Kidney (tissue), 14 donors: ENCODE measurements around the gene BTBD17. TPM values are rescaled to one million over a fixed set of nuclear protein-coding genes. Genes with fewer than 3 reads are reported as not detected.
A peak's percentile ranks its signal among the peaks of the same experiment; 100 is the strongest.

Experiments used
- DNase-seq, 5 donors: peaks; one replicate each; pipeline ENCODE4 v3.0.0-alpha.2; 2013 to 2020
- FAIRE-seq: peaks from 2 replicates; lab custom pipeline; 2012; peaks lifted over from hg19 to GRCh38; lab: Jason Lieb, UNC
- H3K27ac ChIP-seq, 2 donors: one replicate each; pipeline ENCODE4 v1.7.0; 2013; ENCODE audit warnings: low read depth in 2 of 2, low read length in 2 of 2, inconsistent platforms in 1 of 2
- H3K27me3 ChIP-seq: one replicate; pipeline ENCODE4 v1.7.1; 2013; ENCODE audit warnings: low read length, inconsistent platforms; ENCODE audit not compliant: control insufficient read depth, insufficient read depth
- H3K36me3 ChIP-seq, 3 donors: one replicate each; pipeline versions ENCODE4 v1.7.0 to v1.7.1; 2013; ENCODE audit warnings: low read length in 3 of 3, control low read depth in 1 of 3, inconsistent platforms in 1 of 3; ENCODE audit not compliant: insufficient read depth in 3 of 3, control insufficient read depth in 2 of 3
- H3K4me1 ChIP-seq, 3 donors: one replicate each; pipeline versions ENCODE4 v1.7.0 to v1.7.1; 2013; ENCODE audit warnings: low read length in 3 of 3, inconsistent platforms in 1 of 3, low read depth in 1 of 3; ENCODE audit not compliant: control insufficient read depth in 2 of 3, insufficient read depth in 2 of 3
- H3K4me3 ChIP-seq, 3 donors: one replicate each; pipeline versions ENCODE4 v1.7.0 to v1.8.1; 2013; ENCODE audit warnings: low read length in 3 of 3, control low read depth in 1 of 3, inconsistent platforms in 1 of 3
- H3K9ac ChIP-seq, 3 donors: one replicate each; pipeline versions ENCODE4 v1.7.0 to v1.7.1; 2013; ENCODE audit warnings: low read length in 3 of 3, control low read depth in 1 of 3, inconsistent platforms in 1 of 3
- H3K9me3 ChIP-seq, 3 donors: one replicate each; pipeline versions ENCODE4 v1.7.0 to v1.7.1; 2013; ENCODE audit warnings: low read length in 3 of 3, control low read depth in 1 of 3, inconsistent platforms in 1 of 3; ENCODE audit not compliant: control insufficient read depth in 2 of 3, insufficient read depth in 1 of 3
- intact Hi-C: fragments of 100-400 bp; cut with DNase I; formaldehyde crosslinking; loops from one replicate; pipeline ENCODE4 v1.11.1; 2022
- polyA plus RNA-seq: library from polyadenylated mRNA; stranded (reverse); fragments of 350-450 nt; fragmentation: Illumina TruSeq; extraction: RNeasy Lipid Tissue Mini Kit (QIAGEN cat#74804); gene quantifications from one replicate; pipeline ENCODE4 v1.2.3, GENCODE V29; 2014; ENCODE audit warnings: low read depth, low replicate concordance; ENCODE audit not compliant: insufficient read depth
- total RNA-seq: library from RNA; stranded (reverse); fragmentation: NEBNext Ultra II Directional; extraction: Animal tissue kit (Norgen Biotek cat#: 25700); gene quantifications from one replicate; pipeline ENCODE4 v1.2.1, GENCODE V29; 2021
- TF ChIP-seq, protein P1 (sequence below): IDR thresholded peaks from 3 replicates; pipeline ENCODE4 v1.5.1; 2012; ENCODE audit warnings: mild to moderate bottlenecking, moderate library complexity, borderline replicate concordance; ENCODE audit not compliant: insufficient read depth; ENCODE audit errors: extremely low read depth
- donor health status: control.
- donor health status: control.
- donor health status: control.
- donor health status: control.
- donor health status: control.
- donor health status: DM: yes; HTN: yes; CAD: no.
- donor health status: Normal renal cell carcinoma (clear cell type).

The BTBD17 gene
- total and polyA plus RNA-seq, 2 donors from 2014 or later = not detected

DNA sequence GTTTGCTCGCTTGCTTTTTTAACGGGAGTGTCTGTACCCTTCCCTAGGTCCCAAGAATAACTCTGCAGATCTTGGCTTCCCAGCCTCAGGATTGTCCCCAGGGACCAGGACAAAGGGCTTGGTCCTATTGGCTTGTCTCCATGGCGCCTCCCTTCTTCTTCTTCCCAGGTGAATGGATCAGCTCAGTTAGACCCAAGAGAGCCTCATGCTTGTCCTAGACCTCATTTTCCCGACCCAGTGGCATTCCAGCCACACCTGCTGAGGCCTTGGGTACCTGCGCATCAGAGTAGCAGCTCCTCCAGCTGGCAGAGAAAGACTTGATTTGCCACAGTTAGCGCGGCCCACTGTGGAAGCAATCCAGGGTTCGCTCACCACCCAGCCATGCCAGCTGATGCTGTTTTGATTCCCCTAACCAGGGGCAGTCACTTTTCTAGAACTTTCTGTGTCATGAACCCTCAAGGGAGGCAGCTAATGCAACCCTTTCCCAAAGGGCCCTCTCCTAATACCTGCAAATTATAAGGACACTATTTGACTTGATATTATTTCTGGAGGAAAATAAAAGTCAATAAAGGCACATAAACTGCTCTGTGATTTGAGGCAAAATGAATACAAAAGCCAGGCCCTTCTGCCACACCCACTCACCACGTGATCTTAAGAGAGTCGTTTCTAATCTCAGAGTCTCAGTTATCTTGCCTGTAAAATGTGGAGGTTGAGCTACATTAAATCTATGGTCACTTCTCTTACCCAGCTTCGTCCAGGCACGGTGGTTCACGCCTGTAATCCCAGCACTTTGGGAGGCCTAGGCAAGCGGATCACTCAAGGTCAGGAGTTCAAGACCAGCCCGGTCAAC is 19.5 kb upstream of the BTBD17 start:
- Histone ChIP-seq H3K9me3 (no peaks in the 10 kb centered on the region), H3K27me3 (no peaks in the 10 kb centered on the region), H3K4me3 (no peak overlapping the region), H3K9ac (no peak overlapping the region), H3K27ac (no peak overlapping the region), H3K36me3 (no peaks in the 10 kb centered on the region), H3K4me1 (peaks cover 0 to 14% (median under 1%) of the 10 kb centered on the region in 3 donors)
- intact Hi-C loops = no loop called here
- DNase-seq (no peak), FAIRE-seq (no peak)
- TF ChIP-seq, protein P1, sequence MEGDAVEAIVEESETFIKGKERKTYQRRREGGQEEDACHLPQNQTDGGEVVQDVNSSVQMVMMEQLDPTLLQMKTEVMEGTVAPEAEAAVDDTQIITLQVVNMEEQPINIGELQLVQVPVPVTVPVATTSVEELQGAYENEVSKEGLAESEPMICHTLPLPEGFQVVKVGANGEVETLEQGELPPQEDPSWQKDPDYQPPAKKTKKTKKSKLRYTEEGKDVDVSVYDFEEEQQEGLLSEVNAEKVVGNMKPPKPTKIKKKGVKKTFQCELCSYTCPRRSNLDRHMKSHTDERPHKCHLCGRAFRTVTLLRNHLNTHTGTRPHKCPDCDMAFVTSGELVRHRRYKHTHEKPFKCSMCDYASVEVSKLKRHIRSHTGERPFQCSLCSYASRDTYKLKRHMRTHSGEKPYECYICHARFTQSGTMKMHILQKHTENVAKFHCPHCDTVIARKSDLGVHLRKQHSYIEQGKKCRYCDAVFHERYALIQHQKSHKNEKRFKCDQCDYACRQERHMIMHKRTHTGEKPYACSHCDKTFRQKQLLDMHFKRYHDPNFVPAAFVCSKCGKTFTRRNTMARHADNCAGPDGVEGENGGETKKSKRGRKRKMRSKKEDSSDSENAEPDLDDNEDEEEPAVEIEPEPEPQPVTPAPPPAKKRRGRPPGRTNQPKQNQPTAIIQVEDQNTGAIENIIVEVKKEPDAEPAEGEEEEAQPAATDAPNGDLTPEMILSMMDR = no peak

- Histone ChIP-seq H3K27ac (peak overlapping the region; percentile 32 to 41), H3K36me3 (no peaks in the 10 kb centered on the region), H3K4me1 (peaks cover 0 to 13% (median 0%) of the 10 kb centered on the region in 3 donors), H3K9ac (peak overlapping the region in 1 of 3 donors; percentile 60), H3K27me3 (no peaks in the 10 kb centered on the region), H3K9me3 (no peaks in the 10 kb centered on the region), H3K4me3 (no peak overlapping the region)
- DNase-seq (peak in 2 of 5 donors; percentile 20 to 33), FAIRE-seq (no peak)
- intact Hi-C loops = no loop called here
- TF ChIP-seq, protein P1 = peak; percentile 14
Measured at GRCh38 chr17:74380086-74380958, 18.7 kb upstream of the BTBD17 start.

- Histone ChIP-seq H3K9ac (peak overlapping the region in 1 of 3 donors; percentile 60), H3K9me3 (no peaks in the 10 kb centered on the region), H3K4me3 (no peak overlapping the region), H3K4me1 (peaks cover 0 to 13% (median 0%) of the 10 kb centered on the region in 3 donors), H3K36me3 (no peaks in the 10 kb centered on the region), H3K27me3 (no peaks in the 10 kb centered on the region), H3K27ac (no peak overlapping the region)
- DNase-seq (peak; percentile 95 to 96 (median 96)), FAIRE-seq (no peak)
- TF ChIP-seq, protein P1 = peak; percentile 100
- intact Hi-C loops = loop anchor here (5.0 kb wide), 1 partner anchor 78 kb away; no protein-coding TSS in a partner anchor
Measured at GRCh38 chr17:74379495-74380085, 17.9 kb upstream of the BTBD17 start.
